GM19025 (cell line): ENCODE data around the gene IP6K3.

Experiments used
- ATAC-seq: cut with Tn5 transposase; IDR thresholded peaks from one replicate; pipeline ENCODE4 v1.9.1; 2021; ENCODE audit warnings: mild to moderate bottlenecking, low read depth, moderate library complexity; ENCODE audit not compliant: unreplicated experiment

The IP6K3 gene

GRCh38 chr6:33778444-33779121 is 31.9 kb upstream of the IP6K3 start:
- ATAC-seq: no peak

GRCh38 chr6:33777398-33778388 is 31.0 kb upstream of the IP6K3 start:
- ATAC-seq: no peak

GRCh38 chr6:33776764-33777163 is 30.1 kb upstream of the IP6K3 start:
- ATAC-seq: no peak

GRCh38 chr6:33776186-33776585 is 29.5 kb upstream of the IP6K3 start:
- ATAC-seq: no peak

- ATAC-seq: no peak
Observed at GRCh38 chr6:33774774-33775173, 28.1 kb upstream of the IP6K3 start.

GRCh38 chr6:33772902-33773472 is 26.3 kb upstream of the IP6K3 start:
- ATAC-seq: no peak

- no peak for ATAC-seq
Observed at GRCh38 chr6:33772082-33772830, 25.6 kb upstream of the IP6K3 start.

GRCh38 chr6:33771146-33772081 is 24.7 kb upstream of the IP6K3 start:
- no peak for ATAC-seq

- ATAC-seq: no peak
Observed at GRCh38 chr6:33770833-33771145, 24.1 kb upstream of the IP6K3 start.

- no peak for ATAC-seq
Observed at GRCh38 chr6:33770124-33770832, 23.6 kb upstream of the IP6K3 start.

GRCh38 chr6:33769248-33769821 is 22.6 kb upstream of the IP6K3 start:
- no peak for ATAC-seq

- no peak for ATAC-seq
Observed at GRCh38 chr6:33768644-33769120, 22.0 kb upstream of the IP6K3 start.

- no peak for ATAC-seq
Observed at GRCh38 chr6:33766921-33767907, 20.5 kb upstream of the IP6K3 start.

- no peak for ATAC-seq
Observed at GRCh38 chr6:33765368-33765767, 18.7 kb upstream of the IP6K3 start.

- no peak for ATAC-seq
Observed at GRCh38 chr6:33764036-33764435, 17.3 kb upstream of the IP6K3 start.

- ATAC-seq: no peak
Observed at GRCh38 chr6:33763483-33763882, 16.8 kb upstream of the IP6K3 start.

GRCh38 chr6:33762713-33763112 is 16.0 kb upstream of the IP6K3 start:
- ATAC-seq: no peak
